ENCODE data around the gene CEL. TPM values are rescaled to one million over a fixed set of nuclear protein-coding genes. Genes with fewer than 3 reads are reported as not detected.

CEL gene
- total RNA-seq, 2 experiments from 2014 or later, result 1.2 to 1.8 TPM

DNA sequence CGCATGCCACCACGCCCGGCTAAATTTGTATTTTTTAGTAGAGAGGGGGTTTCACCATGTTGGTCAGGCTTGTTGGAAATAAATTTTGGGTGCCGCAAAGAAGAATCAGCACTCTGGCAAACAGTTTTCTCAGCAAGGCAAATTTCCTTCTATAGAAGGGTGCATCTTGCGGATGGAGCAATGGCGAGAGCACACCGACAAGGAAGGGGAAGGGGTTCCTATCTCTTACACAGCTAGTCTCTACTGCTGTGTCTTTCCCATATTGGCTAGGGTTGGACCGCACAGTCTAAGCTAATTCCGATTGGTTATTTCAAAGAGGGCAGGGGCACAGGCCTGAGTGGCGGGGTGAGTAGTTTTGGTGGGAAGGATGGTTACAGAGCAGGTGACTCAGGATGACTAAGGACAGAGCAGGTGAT is 30.3 kb upstream of the CEL start:
- ChIA-PET CTCF (ENCODE audit: unreplicated experiment) (no interaction called here), POLR2A (interaction anchor here (0.5 to 1.9 kb wide), 6 partner anchors 9 to 362 kb away, joined by 3 to 7 read pairs (median 4); partner anchors contain the start of genes DDX31 and GTF3C4)
- Histone ChIP-seq H3K4me2 (ENCODE audit: low read length) (peak overlapping the region; percentile 84), H3K27ac (ENCODE audit: low read depth, low read length, poor library complexity, severe bottlenecking) (peak overlapping the region; percentile 49), H3K36me3 (ENCODE audit: insufficient read depth, low read length) (peaks cover 21% of the 10 kb centered on the region; the same call in 1 of the 2 replicates), H3K9me3 (ENCODE audit: low read length) (no peaks in the 10 kb centered on the region), H3K4me1 (ENCODE audit: insufficient read depth, low read length, poor library complexity, severe bottlenecking) (peaks cover 33% of the 10 kb centered on the region), H4K20me1 (ENCODE audit: insufficient read depth, low read length) (peaks cover 15% of the 10 kb centered on the region; the same call in 1 of the 2 replicates), H3K79me2 (ENCODE audit: insufficient read depth, low read depth, low read length) (peaks cover 63% of the 10 kb centered on the region), H3K4me3 (ENCODE audit: low read depth, low read length, poor library complexity, severe bottlenecking) (peak overlapping the region; percentile 97), H3K9me2 (ENCODE audit: insufficient read depth, low read length) (no peaks in the 10 kb centered on the region), H2AFZ (ENCODE audit: low read length) (no peak overlapping the region)
- no peak for TF ChIP-seq EZH2phosphoT487 (IDR thresholded peaks at IDR 0.05; ENCODE audit: borderline replicate concordance, low read depth, low read length)
- TF ChIP-seq, protein P1, sequence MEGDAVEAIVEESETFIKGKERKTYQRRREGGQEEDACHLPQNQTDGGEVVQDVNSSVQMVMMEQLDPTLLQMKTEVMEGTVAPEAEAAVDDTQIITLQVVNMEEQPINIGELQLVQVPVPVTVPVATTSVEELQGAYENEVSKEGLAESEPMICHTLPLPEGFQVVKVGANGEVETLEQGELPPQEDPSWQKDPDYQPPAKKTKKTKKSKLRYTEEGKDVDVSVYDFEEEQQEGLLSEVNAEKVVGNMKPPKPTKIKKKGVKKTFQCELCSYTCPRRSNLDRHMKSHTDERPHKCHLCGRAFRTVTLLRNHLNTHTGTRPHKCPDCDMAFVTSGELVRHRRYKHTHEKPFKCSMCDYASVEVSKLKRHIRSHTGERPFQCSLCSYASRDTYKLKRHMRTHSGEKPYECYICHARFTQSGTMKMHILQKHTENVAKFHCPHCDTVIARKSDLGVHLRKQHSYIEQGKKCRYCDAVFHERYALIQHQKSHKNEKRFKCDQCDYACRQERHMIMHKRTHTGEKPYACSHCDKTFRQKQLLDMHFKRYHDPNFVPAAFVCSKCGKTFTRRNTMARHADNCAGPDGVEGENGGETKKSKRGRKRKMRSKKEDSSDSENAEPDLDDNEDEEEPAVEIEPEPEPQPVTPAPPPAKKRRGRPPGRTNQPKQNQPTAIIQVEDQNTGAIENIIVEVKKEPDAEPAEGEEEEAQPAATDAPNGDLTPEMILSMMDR (conservative IDR thresholded peaks at IDR 0.05; ENCODE audit: low read length), result no peak
- intact Hi-C loops (cut with micrococcal nuclease; ENCODE audit: unreplicated experiment), result no loop called here
- no peak for DNase-seq (ENCODE audit: low spot score)
- no TSS peak for BruUV-seq (replicated peaks)

DNA sequence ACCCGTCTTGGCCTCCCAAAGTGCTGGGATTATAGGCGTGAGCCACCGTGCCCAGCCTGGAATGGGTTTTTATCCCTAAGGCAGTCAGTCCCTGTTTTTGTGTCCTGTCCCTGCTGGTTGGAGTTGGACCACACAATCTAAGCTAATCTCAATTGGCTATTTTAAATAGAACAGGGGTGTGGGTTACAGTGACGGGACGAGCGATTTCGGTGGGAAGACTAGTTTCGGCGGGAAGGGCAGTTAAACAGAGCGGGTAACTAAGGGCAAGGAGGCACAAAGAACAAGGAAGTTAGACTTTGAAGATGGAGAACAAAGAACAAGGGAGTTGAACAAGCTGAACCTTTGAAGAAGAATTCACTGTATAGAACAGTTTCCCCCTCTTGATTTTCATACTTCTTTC is 29.6 kb upstream of the CEL start:
- H3K4me2 ChIP-seq (ENCODE audit: low read length), result peak overlapping the region; percentile 84
- H3K4me1 ChIP-seq (ENCODE audit: insufficient read depth, low read length, poor library complexity, severe bottlenecking), result peaks cover 29% of the 10 kb centered on the region
- ChIA-PET CTCF (ENCODE audit: unreplicated experiment) (no interaction called here), POLR2A (interaction anchor here (0.6 kb wide), 1 partner anchor 60 kb away, joined by 3 read pairs; no protein-coding TSS in a partner anchor)
- no TSS peak for BruUV-seq (replicated peaks)
- peaks cover 70% of the 10 kb centered on the region for H3K79me2 ChIP-seq (ENCODE audit: insufficient read depth, low read depth, low read length)
- peak overlapping the region; percentile 97 for H3K4me3 ChIP-seq (ENCODE audit: low read depth, low read length, poor library complexity, severe bottlenecking)
- intact Hi-C loops (cut with micrococcal nuclease; ENCODE audit: unreplicated experiment), result no loop called here
- no peaks in the 10 kb centered on the region for H3K9me2 ChIP-seq (ENCODE audit: insufficient read depth, low read length)
- no peak overlapping the region for H3K27ac ChIP-seq (ENCODE audit: low read depth, low read length, poor library complexity, severe bottlenecking)
- peaks cover 26% of the 10 kb centered on the region; the same call in 1 of the 2 replicates for H3K36me3 ChIP-seq (ENCODE audit: insufficient read depth, low read length)
- TF ChIP-seq, protein P1 (conservative IDR thresholded peaks at IDR 0.05; ENCODE audit: low read length), result no peak
- no peak for TF ChIP-seq EZH2phosphoT487 (IDR thresholded peaks at IDR 0.05; ENCODE audit: borderline replicate concordance, low read depth, low read length)
- no peak overlapping the region for H2AFZ ChIP-seq (ENCODE audit: low read length)
- no peak for DNase-seq (ENCODE audit: low spot score)
- H4K20me1 ChIP-seq (ENCODE audit: insufficient read depth, low read length), result peaks cover 19% of the 10 kb centered on the region
- no peaks in the 10 kb centered on the region for H3K9me3 ChIP-seq (ENCODE audit: low read length)

DNA sequence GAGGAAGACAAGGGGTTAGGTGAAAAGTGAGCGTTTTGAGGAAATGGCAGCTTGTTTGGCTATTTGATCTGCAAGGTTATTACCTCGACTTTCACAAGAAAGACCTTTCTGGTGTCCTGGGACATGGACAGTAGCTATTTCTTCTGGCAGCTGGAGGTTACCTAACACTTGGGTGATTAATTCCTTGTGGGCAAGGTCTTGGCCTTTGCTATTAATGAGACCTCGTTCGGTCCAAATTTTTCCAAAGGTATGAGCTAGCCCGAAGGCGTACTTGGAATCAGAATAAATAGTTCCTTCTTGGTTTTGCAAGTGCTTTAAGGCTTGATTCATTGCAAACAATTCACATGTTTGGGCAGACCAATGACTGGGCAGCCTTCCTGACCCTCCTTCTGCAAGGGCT is 26.1 kb upstream of the CEL start:
- peaks cover 31% of the 10 kb centered on the region for H4K20me1 ChIP-seq (ENCODE audit: insufficient read depth, low read length)
- no peaks in the 10 kb centered on the region for H3K9me3 ChIP-seq (ENCODE audit: low read length)
- H3K27ac ChIP-seq (ENCODE audit: low read depth, low read length, poor library complexity, severe bottlenecking), result no peak overlapping the region
- ChIA-PET CTCF (ENCODE audit: unreplicated experiment) (no interaction called here), POLR2A (no interaction called here)
- no peak overlapping the region for H3K4me2 ChIP-seq (ENCODE audit: low read length)
- peaks cover 38% of the 10 kb centered on the region; the same call in 1 of the 2 replicates for H3K36me3 ChIP-seq (ENCODE audit: insufficient read depth, low read length)
- no peak for DNase-seq (ENCODE audit: low spot score)
- H3K4me1 ChIP-seq (ENCODE audit: insufficient read depth, low read length, poor library complexity, severe bottlenecking), result peaks cover 12% of the 10 kb centered on the region
- TF ChIP-seq, protein P1 (conservative IDR thresholded peaks at IDR 0.05; ENCODE audit: low read length), result no peak
- TF ChIP-seq EZH2phosphoT487 (IDR thresholded peaks at IDR 0.05; ENCODE audit: borderline replicate concordance, low read depth, low read length), result no peak
- intact Hi-C loops (cut with micrococcal nuclease; ENCODE audit: unreplicated experiment), result no loop called here
- no peaks in the 10 kb centered on the region for H3K9me2 ChIP-seq (ENCODE audit: insufficient read depth, low read length)
- H2AFZ ChIP-seq (ENCODE audit: low read length), result no peak overlapping the region
- no peak overlapping the region for H3K4me3 ChIP-seq (ENCODE audit: low read depth, low read length, poor library complexity, severe bottlenecking)
- peaks cover 87% of the 10 kb centered on the region for H3K79me2 ChIP-seq (ENCODE audit: insufficient read depth, low read depth, low read length)
- no TSS peak for BruUV-seq (replicated peaks)
